Coronary artery (tissue), 2 donors: ENCODE results near the gene NLRP6.

Source experiments
- DNase-seq: peaks from one replicate; pipeline ENCODE4 v3.0.0-alpha.2; 2017; ENCODE audit warnings: low spot score
- H3K27ac ChIP-seq, 2 donors: fragments of 200-600 bp; sonication (generic); one replicate each; pipeline ENCODE4 v1.5.1; 2016 to 2019
- H3K4me3 ChIP-seq: fragments of 200-600 bp; sonication (generic); 2 replicates; pipeline ENCODE4 v1.5.1; 2016; ENCODE audit warnings: mild to moderate bottlenecking, moderate library complexity
- CTCF ChIP-seq: fragments of 200-600 bp; sonication (generic); IDR thresholded peaks from one replicate; pipeline ENCODE4 v1.5.1; 2019; ENCODE audit warnings: antibody characterized with exemption

Gene NLRP6

GRCh38 chr11:278001-278951, at the start of gene NLRP6:
TSS of gene NLRP6 (plus strand) at chr11:278407. CDS start at chr11:278570, 163 bp downstream.
- TF ChIP-seq CTCF: no peak
- DNase-seq: no peak
- H3K27ac ChIP-seq: no peak within 1 kb of the TSS

DNA sequence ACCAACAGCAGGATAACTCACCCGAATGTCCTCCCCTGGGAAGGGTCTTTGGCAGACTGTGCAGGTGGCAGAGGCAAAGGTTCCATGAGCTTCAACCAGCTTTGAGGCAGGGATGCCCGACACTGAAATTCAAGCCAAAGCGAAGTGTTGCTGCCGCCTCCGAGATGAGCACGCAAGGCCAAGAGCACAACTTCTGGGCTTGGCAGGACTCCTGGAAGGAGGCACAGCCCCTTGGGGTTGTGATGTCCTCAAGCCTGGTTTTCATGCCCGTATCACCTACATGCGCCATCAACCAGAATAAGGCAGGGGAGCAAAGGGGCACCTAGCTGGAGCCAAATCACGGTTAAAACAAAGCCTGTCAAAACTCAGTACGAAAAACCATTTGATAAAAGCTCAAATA, 47.8 kb upstream of the NLRP6 start:
- no peak overlapping the region for H3K27ac ChIP-seq
- no peak for TF ChIP-seq CTCF
- no peak for DNase-seq

More at GRCh38 chr11:278001-278951, at the start of gene NLRP6:
- peak within 1 kb of the TSS; percentile 67 for H3K4me3 ChIP-seq

GRCh38 chr11:232783-233565, 45.2 kb upstream of the NLRP6 start:
- H3K4me3 ChIP-seq: no peak overlapping the region
- no peak for TF ChIP-seq CTCF
- no peak for DNase-seq
- no peak overlapping the region for H3K27ac ChIP-seq

More for the DNA sequence above, 47.8 kb upstream of the NLRP6 start:
- no peak overlapping the region for H3K4me3 ChIP-seq

GRCh38 chr11:235180-235579, 43.0 kb upstream of the NLRP6 start:
- peak overlapping the region; percentile 89 for H3K4me3 ChIP-seq
- no peak for TF ChIP-seq CTCF
- DNase-seq: no peak
- no peak overlapping the region for H3K27ac ChIP-seq

DNA sequence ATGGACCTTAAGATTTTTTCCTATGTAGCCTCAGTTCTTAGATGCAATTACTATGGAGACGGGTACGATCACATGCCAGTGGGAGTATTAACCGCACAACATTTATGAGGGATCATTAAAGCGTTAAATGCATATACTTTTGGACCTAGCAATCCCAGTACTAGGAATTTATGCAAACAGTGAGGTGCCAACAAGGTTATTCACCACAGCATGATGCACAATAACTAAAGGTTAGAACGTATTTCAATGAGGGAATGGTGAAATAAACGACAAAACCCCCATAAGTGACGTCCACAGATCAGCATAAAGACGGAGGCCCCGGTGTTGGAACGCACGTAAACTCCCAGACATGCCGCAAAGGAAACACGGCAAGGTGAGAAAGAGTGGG, 42.6 kb upstream of the NLRP6 start:
- DNase-seq: no peak
- no peak for TF ChIP-seq CTCF

GRCh38 chr11:235997-236773, 42.0 kb upstream of the NLRP6 start, which contains the start of gene SIRT3:
TSS of gene SIRT3 (minus strand) at chr11:236342. CDS start at chr11:236328, 14 bp downstream.
- peak within 1 kb of the TSS; percentile 86 to 94 for H3K27ac ChIP-seq
- DNase-seq: peak; percentile 90
- no peak for TF ChIP-seq CTCF
- peak within 1 kb of the TSS; percentile 89 for H3K4me3 ChIP-seq

More for the DNA sequence above, 42.6 kb upstream of the NLRP6 start:
- peak overlapping the region; percentile 89 for H3K4me3 ChIP-seq
- peak overlapping the region; percentile 86 to 94 for H3K27ac ChIP-seq
